GM10248 (cell line): ENCODE results near the gene LRRN3.

Source experiments
- CTCF ChIA-PET: fragments of 300-600 bp; sonication (Branson Sonifier 250); formaldehyde crosslinking; extraction: SDS; loops from one replicate; lab custom pipeline; 2021; ENCODE audit warnings: antibody characterized with exemption; lab: Yijun Ruan, JAX
- POLR2A ChIA-PET: fragments of 350-650 bp; sonication (Branson Sonifier 250); formaldehyde crosslinking; extraction: SDS; loops from one replicate; lab custom pipeline; 2020; ENCODE audit warnings: antibody characterized with exemption; lab: Yijun Ruan, JAX
- DNase-seq: peaks from one replicate; pipeline ENCODE4 v3.0.0; 2012; ENCODE audit errors: extremely low spot score
- CTCF ChIP-seq: IDR thresholded peaks from 2 replicates; pipeline ENCODE4 v1.5.1; 2012; ENCODE audit warnings: mild to moderate bottlenecking, low read depth; ENCODE audit errors: extremely low read depth, missing control alignments, control extremely low read depth

LRRN3 gene

GRCh38 chr7:111090846-111091245, at the start of gene LRRN3:
TSS of gene LRRN3 (plus strand) at chr7:111091127. CDS start at chr7:111122773, 31,646 bp downstream.
- TF ChIP-seq CTCF: no peak
- ChIA-PET POLR2A (no interaction called here), CTCF (interaction anchor here (0.8 kb wide), 1 partner anchor 68 kb away, joined by 3 read pairs; no protein-coding TSS in a partner anchor)
- no peak for DNase-seq

DNA sequence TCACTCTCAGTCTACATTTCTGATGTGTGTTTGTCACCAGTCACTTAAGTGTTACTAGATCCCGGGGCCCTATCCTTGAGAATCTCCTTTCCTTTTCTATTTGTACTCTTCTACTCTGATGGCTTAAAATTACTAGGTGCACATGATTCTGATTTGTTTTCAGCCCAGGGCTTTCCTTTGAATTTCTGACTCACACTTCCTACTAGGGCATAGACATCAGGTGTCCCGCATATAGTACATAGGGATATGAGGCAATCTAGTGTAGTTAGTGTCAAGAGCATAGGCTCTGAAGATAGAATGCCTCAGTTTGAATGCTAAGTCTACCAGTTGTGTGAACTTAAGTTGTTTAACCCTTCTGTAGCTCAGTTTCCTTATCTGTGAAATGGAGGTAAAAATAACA, 49.4 kb upstream of the LRRN3 start:
- TF ChIP-seq CTCF: no peak
- POLR2A ChIA-PET: no interaction called here
- CTCF ChIA-PET: interaction anchor here (1.2 to 2.1 kb wide), 4 partner anchors 8 to 57 kb away, joined by 3 to 9 read pairs (median 4); no protein-coding TSS in a partner anchor
- DNase-seq: no peak

DNA sequence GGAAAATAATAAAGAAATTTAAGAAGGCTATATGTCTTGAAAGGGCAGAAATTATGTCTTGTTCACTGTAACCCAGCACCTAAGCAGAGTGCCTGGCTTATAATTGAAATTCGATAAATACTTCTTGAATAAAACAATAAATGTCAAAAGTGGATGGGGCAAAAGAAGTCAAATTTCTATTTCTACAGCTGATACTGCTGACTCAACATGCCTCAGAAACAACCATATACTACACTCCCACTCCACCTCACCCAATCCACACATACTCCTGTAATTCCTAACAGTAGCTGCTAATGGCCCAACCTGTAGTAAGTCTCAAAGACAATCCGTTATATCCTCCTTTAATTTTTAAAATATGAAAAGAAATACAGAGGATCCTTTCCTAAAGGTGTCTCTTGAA, 48.1 kb upstream of the LRRN3 start:
- no peak for TF ChIP-seq CTCF
- DNase-seq: no peak
- ChIA-PET CTCF (interaction anchor here (1.0 to 2.1 kb wide), 5 partner anchors 8 to 40 kb away, joined by 3 to 7 read pairs (median 4); no protein-coding TSS in a partner anchor), POLR2A (no interaction called here)

DNA sequence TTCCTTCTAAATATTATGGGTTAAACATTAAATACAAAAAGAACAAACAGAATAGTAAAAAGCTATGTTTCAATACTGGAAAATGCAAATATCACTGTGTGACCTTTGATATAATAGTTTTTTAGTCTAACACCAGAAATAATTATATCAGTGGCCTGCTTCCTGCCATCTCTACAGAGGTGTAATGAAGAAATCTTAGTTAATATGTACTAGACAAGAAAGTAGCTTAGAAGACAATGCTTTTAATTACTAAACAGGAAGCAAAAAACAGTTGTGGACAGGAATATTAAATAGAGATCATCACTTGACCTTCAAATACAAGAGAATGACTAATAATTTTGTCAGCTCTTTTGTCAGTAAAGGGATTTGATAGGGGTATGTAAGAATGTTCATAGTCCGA, 47.4 kb upstream of the LRRN3 start:
- CTCF ChIA-PET: interaction anchor here (1.4 kb wide), 1 partner anchor 11 kb away, joined by 7 read pairs; no protein-coding TSS in a partner anchor
- no peak for TF ChIP-seq CTCF
- POLR2A ChIA-PET: no interaction called here
- DNase-seq: no peak

GRCh38 chr7:111045449-111045848, 45.5 kb upstream of the LRRN3 start:
- no peak for DNase-seq
- CTCF ChIA-PET: no interaction called here
- POLR2A ChIA-PET: no interaction called here
- no peak for TF ChIP-seq CTCF

DNA sequence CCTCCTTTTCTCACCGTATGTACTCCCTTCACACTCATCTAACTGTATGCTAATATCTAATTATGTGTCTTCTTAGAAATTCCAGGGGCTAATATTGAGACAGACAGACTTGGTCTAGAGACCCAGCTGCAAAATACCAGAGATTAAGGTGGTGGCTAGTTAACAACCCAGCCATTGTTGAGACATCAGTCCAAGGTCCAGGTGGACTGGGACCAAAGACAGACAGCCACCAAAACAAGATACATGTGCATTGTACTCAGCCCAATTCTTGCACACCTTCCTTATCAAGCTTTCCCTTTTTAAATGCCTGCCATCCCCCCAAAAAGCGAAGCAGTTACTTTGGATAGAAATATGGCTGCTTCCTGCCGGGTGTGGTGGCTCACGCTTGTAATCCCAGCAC, 43.3 kb upstream of the LRRN3 start:
- TF ChIP-seq CTCF: no peak
- ChIA-PET CTCF (interaction anchor here (1.6 to 1.9 kb wide), 2 partner anchors 8 to 15 kb away, joined by 5 read pairs; no protein-coding TSS in a partner anchor), POLR2A (no interaction called here)
- no peak for DNase-seq
